Testis (tissue), 3 donors: ENCODE data around the gene LIMS2. TPM values are rescaled to one million over a fixed set of nuclear protein-coding genes. Genes with fewer than 3 reads are reported as not detected.

Source experiments
- DNase-seq: peaks from one replicate; pipeline ENCODE4 v3.0.0-alpha.2; 2019
- H3K27ac ChIP-seq, 2 donors: fragments of 200-600 bp; sonication (generic); one replicate each; pipeline ENCODE4 v1.5.1; 2019
- H3K27me3 ChIP-seq: fragments of 200-600 bp; sonication (generic); one replicate; pipeline ENCODE4 v1.5.1; 2019
- H3K36me3 ChIP-seq: fragments of 200-600 bp; sonication (generic); one replicate; pipeline ENCODE4 v1.5.1; 2017; ENCODE audit warnings: low read depth; ENCODE audit errors: missing control alignments
- H3K4me1 ChIP-seq: fragments of 200-600 bp; sonication (generic); one replicate; pipeline ENCODE4 v1.5.1; 2019
- H3K4me3 ChIP-seq, 2 donors: fragments of 200-600 bp; sonication (generic); one replicate each; pipeline ENCODE4 v1.5.1; 2017 to 2019
- H3K9me3 ChIP-seq: fragments of 200-600 bp; sonication (generic); one replicate; pipeline ENCODE4 v1.5.1; 2017
- CTCF ChIP-seq, 3 experiments: fragments of 450-650 bp in 2 of 3; fragments of 200-600 bp in 1 of 3; sonication (generic) in 1 of 3; IDR thresholded peaks; one replicate each; pipeline ENCODE4 v1.5.1; 2016 to 2019; ENCODE audit warnings: antibody characterized with exemption in 3 of 3, mild to moderate bottlenecking in 2 of 3, moderate library complexity in 1 of 3
- POLR2A ChIP-seq: fragments of 450-650 bp; IDR thresholded peaks from one replicate; pipeline ENCODE4 v1.6.1; 2017; ENCODE audit warnings: antibody characterized with exemption, mild to moderate bottlenecking, moderate library complexity
- WGBS, 2 donors: methylation state at CpG; one replicate each; pipeline ENCODE4 v1.1.5; 2018; 5-methylcytosine and 5-hydroxymethylcytosine counted together
- intact Hi-C: fragments of 100-400 bp; cut with DNase I; formaldehyde crosslinking; loops from one replicate; pipeline ENCODE4 v1.15.1; 2023; ENCODE audit warnings: low total_unique reads
- polyA plus RNA-seq: library from polyadenylated mRNA; stranded (reverse); fragments of 350-450 nt; fragmentation: Illumina TruSeq; extraction: RNeasy Lipid Tissue Mini Kit (QIAGEN cat#74804); gene quantifications from one replicate; pipeline ENCODE4 v1.2.3, GENCODE V29; 2014; ENCODE audit warnings: low read depth, low replicate concordance; ENCODE audit not compliant: insufficient read depth
- total RNA-seq, 2 donors: library from RNA; depleted of rRNA; stranded (reverse); fragments of >200 nt; gene quantifications; one replicate each; pipeline ENCODE4 v1.2.3, GENCODE V29; 2016

Gene LIMS2
- total and polyA plus RNA-seq, 3 donors from 2014 or later, result 19.0 to 23.6 (median 19.3) TPM

DNA sequence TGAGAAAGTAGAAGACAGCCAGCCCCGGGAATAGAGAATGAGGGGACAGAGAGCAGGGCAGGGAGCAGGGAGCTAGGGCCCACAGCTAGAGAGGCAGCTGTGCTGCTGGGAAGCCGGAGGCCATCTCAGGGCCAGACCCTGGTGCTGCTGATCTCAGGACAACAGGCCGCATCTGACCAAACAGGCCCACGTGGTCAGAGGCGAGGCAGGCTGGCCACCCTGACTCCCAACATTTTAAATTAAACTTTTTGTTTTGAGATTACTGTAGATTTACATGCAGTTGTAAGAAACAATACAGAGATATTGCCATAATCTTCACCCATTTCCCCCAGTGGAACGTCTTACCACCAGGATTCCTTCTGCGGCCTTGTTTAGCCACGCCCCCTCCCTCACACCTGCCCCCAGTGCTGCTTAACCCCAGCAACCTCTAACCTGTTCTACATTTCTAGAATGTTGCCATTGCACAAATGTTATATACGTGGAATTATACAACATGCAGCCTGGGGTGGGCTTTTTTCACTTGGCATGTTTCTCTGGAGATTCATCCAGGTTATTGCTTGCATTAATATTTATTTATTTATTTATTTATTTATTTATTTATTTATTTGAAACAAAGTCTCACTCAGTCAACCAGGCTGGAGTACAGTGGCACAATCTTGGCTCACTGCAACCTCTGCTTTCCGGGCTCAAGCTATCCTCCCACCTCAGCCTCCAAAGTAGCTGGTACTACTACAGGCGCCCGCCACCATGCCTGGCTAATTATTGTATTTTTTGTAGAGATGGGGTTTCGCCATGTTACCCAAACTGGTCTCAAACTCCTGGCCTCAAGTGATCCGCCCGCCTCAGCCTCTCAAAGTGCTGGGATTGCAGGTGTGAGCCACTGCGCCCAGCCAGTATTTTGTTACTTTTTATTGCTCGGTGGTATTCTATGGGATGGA lies 78.0 kb downstream of the LIMS2 start:
- DNase-seq, result no peak
- Histone ChIP-seq H3K4me3 (no peak overlapping the region), H3K36me3 (no peaks in the 10 kb centered on the region), H3K27ac (no peak overlapping the region), H3K4me1 (no peaks in the 10 kb centered on the region), H3K27me3 (no peaks in the 10 kb centered on the region), H3K9me3 (no peaks in the 10 kb centered on the region)
- TF ChIP-seq POLR2A (no peak), CTCF (IDR thresholded peaks at IDR 0.05) (no peak)
- intact Hi-C loops, result no loop called here
- WGBS, 2 donors, result 85 to 91% methylated on average over 17 of the region's 17 CpGs

- DNase-seq, result peak; percentile 5
- no peaks in the 10 kb centered on the region for H3K4me1 ChIP-seq
- TF ChIP-seq POLR2A (no peak), CTCF (IDR thresholded peaks at IDR 0.05) (no peak)
- 89 to 92% methylated on average over 10 to 14 of the region's 14 CpGs for WGBS, 2 donors
- no peak overlapping the region for H3K4me3 ChIP-seq
- H3K9me3 ChIP-seq, result no peaks in the 10 kb centered on the region
- intact Hi-C loops, result no loop called here
- no peaks in the 10 kb centered on the region for H3K36me3 ChIP-seq
- no peaks in the 10 kb centered on the region for H3K27me3 ChIP-seq
- no peak overlapping the region for H3K27ac ChIP-seq
Measured at GRCh38 chr2:127596311-127597045, 78.9 kb downstream of the LIMS2 start.

- DNase-seq, result peak; percentile 7
- intact Hi-C loops, result no loop called here
- H3K27ac ChIP-seq, result no peak overlapping the region
Measured at GRCh38 chr2:127594116-127594591, 81.2 kb downstream of the LIMS2 start.

More at GRCh38 chr2:127594116-127594591, 81.2 kb downstream of the LIMS2 start:
- WGBS, 2 donors, result 89 to 90% methylated on average over 6 to 10 of the region's 10 CpGs
- Histone ChIP-seq H3K27me3 (no peaks in the 10 kb centered on the region), H3K4me1 (no peaks in the 10 kb centered on the region), H3K9me3 (no peaks in the 10 kb centered on the region), H3K36me3 (no peaks in the 10 kb centered on the region), H3K4me3 (no peak overlapping the region)
- TF ChIP-seq POLR2A (no peak), CTCF (IDR thresholded peaks at IDR 0.05) (no peak)
